Esophagus muscularis mucosa (tissue), 3 donors: ENCODE data around the gene TAT.

Experiments used
- POLR2A ChIP-seq: fragments of 450-650 bp; IDR thresholded peaks from one replicate; pipeline ENCODE4 v1.6.1; 2017; ENCODE audit warnings: antibody characterized with exemption, moderate library complexity, mild to moderate bottlenecking, low read depth
- POLR2AphosphoS5 ChIP-seq, 2 donors: sonication (generic); formaldehyde crosslinking; IDR thresholded peaks; one replicate each; pipeline ENCODE4 v1.6.1; 2017; ENCODE audit warnings: antibody characterized with exemption in 2 of 2
- TF ChIP-seq, protein P1 (sequence below), 3 experiments: fragments of 200-600 bp in 2 of 3; fragments of 450-650 bp in 1 of 3; sonication (generic) in 2 of 3; IDR thresholded peaks; one replicate each; pipeline ENCODE4 v1.5.1; 2017 to 2019; ENCODE audit warnings: antibody characterized with exemption in 3 of 3, mild to moderate bottlenecking in 2 of 3, moderate library complexity in 1 of 3

DNA sequence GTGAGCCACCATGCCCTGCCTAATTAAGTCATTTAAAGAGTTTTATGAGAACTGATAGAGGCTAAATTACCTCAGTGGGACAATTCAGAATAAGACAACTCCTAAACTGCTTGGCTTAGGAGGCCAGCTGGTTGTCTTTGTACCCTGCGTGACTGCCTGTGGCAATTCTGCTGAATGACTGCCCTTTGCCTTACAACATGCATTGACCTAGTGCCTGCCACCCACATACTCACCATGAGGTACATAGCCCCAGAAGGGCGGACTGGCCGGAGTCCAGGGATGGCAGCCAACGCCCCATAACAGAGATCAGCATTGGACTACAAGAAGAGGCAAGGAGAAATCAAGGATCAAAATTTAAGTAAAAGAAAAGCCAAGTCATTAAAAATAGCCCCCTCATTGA lies 7.3 kb downstream of the TAT start:
- TF ChIP-seq POLR2AphosphoS5 (IDR thresholded peaks at IDR 0.05) (no peak), POLR2A (no peak)
- TF ChIP-seq, protein P1, sequence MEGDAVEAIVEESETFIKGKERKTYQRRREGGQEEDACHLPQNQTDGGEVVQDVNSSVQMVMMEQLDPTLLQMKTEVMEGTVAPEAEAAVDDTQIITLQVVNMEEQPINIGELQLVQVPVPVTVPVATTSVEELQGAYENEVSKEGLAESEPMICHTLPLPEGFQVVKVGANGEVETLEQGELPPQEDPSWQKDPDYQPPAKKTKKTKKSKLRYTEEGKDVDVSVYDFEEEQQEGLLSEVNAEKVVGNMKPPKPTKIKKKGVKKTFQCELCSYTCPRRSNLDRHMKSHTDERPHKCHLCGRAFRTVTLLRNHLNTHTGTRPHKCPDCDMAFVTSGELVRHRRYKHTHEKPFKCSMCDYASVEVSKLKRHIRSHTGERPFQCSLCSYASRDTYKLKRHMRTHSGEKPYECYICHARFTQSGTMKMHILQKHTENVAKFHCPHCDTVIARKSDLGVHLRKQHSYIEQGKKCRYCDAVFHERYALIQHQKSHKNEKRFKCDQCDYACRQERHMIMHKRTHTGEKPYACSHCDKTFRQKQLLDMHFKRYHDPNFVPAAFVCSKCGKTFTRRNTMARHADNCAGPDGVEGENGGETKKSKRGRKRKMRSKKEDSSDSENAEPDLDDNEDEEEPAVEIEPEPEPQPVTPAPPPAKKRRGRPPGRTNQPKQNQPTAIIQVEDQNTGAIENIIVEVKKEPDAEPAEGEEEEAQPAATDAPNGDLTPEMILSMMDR (IDR thresholded peaks at IDR 0.05): no peak
